ENCODE measurements around the gene PPP2R1B.
"Not testable (repeated sequence)": the region's sequence is repeated elsewhere in the genome, so short reads cannot be mapped to it uniquely, and the experiment has no call there.

The PPP2R1B gene

DNA sequence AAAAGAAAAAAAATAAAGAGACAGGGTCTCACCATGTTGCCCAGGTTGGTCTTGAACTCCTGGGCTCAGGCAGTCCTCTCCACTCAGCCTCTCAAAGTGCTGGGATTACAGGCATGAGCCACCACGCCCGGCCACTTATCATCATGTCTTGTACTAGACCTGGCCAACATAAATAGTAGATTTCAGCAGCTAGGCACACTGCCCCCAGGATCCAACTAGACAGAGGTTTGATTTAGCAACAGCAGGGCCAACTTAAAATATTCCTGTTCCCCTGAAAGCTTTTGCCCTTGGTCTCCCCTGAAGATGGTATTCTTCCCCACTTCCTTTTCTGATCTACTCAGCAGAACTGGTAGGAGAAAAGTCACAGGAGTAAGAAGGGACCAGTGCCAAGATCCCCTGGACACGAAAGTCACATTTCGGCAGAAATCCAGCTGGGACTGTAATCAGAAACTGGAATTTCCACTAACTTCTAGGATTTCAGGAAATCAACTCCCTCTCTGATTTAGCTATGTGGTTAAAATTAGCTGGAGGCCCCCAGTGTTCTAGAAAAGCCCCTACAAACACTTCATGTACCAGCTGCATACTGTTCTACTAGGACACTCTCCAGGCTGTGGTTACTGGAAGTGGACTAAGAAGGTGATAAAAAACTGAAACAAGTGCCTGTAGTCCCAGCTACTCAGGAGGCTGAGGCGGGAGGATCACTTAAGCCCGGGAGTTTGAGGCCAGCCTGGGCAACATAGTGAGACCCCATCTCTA lies 8.9 kb upstream of the PPP2R1B start:
- no peak overlapping the region for H3K4me2 ChIP-seq (ENCODE audit: low read length, poor library complexity, severe bottlenecking)
- peaks cover 5% of the 10 kb centered on the region for H3K4me1 ChIP-seq (ENCODE audit: control insufficient read depth, insufficient read depth, low read depth, low read length)
- H3K79me1 ChIP-seq (replicated peaks; ENCODE audit: low read length, poor library complexity, severe bottlenecking), result no peaks in the 10 kb centered on the region
- no peak overlapping the region for H3K4ac ChIP-seq (ENCODE audit: low read depth in 1 of 2, low read length in 2 of 2)
- no peak overlapping the region for H3K23ac ChIP-seq (ENCODE audit: low read length in 2 of 2)
- no peak overlapping the region for H2BK5ac ChIP-seq (ENCODE audit: low read depth, low read length, poor library complexity, severe bottlenecking)
- DNase-seq, result no peak
- no peak overlapping the region for H2BK15ac ChIP-seq (ENCODE audit: low read depth, poor library complexity, severe bottlenecking)
- H3K27ac ChIP-seq (ENCODE audit: low read length, poor library complexity, severe bottlenecking), result no peak overlapping the region
- H2BK12ac ChIP-seq (ENCODE audit: low read length in 2 of 2), result no peak overlapping the region
- H2BK120ac ChIP-seq (ENCODE audit: low read depth, low read length), result no peak overlapping the region
- H3K27me3 ChIP-seq (ENCODE audit: control insufficient read depth in 1 of 2, insufficient read depth in 1 of 2, low read length in 2 of 2), result no peaks in the 10 kb centered on the region
- H3K36me3 ChIP-seq (ENCODE audit: control insufficient read depth in 1 of 2, insufficient read depth in 2 of 2, low read depth in 1 of 2, low read length in 2 of 2), result no peaks in the 10 kb centered on the region
- H3K14ac ChIP-seq (ENCODE audit: low read length in 2 of 2), result no peak overlapping the region
- no peak overlapping the region for H2AK5ac ChIP-seq (ENCODE audit: low read length, severe bottlenecking)
- WGBS, result 98% methylated on average over 4 of the region's 6 CpGs
- no peak overlapping the region for H3K4me3 ChIP-seq (ENCODE audit: insufficient read depth in 1 of 2, low read depth in 1 of 2, low read length in 2 of 2)
- no peak overlapping the region for H4K91ac ChIP-seq (ENCODE audit: low read length)
- H3K18ac ChIP-seq (ENCODE audit: low read depth in 1 of 2, low read length in 2 of 2), result no peak overlapping the region
- no peak overlapping the region for H4K8ac ChIP-seq (ENCODE audit: low read length)
- no peak overlapping the region for H2AFZ ChIP-seq (ENCODE audit: low read depth, low read length)
- no peaks in the 10 kb centered on the region for H3K9me3 ChIP-seq (ENCODE audit: control insufficient read depth, low read length)
- peak overlapping the region; percentile 12 for H3K9ac ChIP-seq (ENCODE audit: low read length)

DNA sequence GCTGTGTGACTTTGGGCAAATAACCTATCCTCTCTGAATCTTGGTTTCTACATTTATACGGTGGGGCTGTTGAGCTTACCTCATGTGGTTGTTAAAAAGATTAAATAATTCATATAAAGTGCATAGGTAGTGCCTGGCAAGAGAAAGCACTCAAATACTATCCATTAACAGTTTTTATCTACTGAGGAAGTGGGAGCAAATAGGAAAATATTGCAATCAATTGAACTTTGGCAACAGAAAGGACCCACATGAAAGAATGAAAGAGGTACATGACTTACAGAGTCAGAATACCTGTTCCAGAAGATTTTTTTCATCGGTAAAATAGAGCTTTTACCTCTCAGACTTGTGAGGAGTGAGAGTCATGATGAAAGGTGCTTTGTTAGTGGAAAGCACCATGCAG lies 6.3 kb upstream of the PPP2R1B start:
- no peak overlapping the region for H2BK5ac ChIP-seq (ENCODE audit: low read depth, low read length, poor library complexity, severe bottlenecking)
- H3K18ac ChIP-seq (ENCODE audit: low read depth in 1 of 2, low read length in 2 of 2), result no peak overlapping the region
- no peaks in the 10 kb centered on the region for H3K4me1 ChIP-seq (ENCODE audit: control insufficient read depth, insufficient read depth, low read depth, low read length)
- H3K4ac ChIP-seq (ENCODE audit: low read depth in 1 of 2, low read length in 2 of 2), result no peak overlapping the region
- no peaks in the 10 kb centered on the region for H3K27me3 ChIP-seq (ENCODE audit: control insufficient read depth in 1 of 2, insufficient read depth in 1 of 2, low read length in 2 of 2)
- no peak overlapping the region for H3K4me3 ChIP-seq (ENCODE audit: insufficient read depth in 1 of 2, low read depth in 1 of 2, low read length in 2 of 2)
- H2AFZ ChIP-seq (ENCODE audit: low read depth, low read length), result no peak overlapping the region
- H4K8ac ChIP-seq (ENCODE audit: low read length), result no peak overlapping the region
- no peak overlapping the region for H2AK5ac ChIP-seq (ENCODE audit: low read length, severe bottlenecking)
- H2BK15ac ChIP-seq (ENCODE audit: low read depth, poor library complexity, severe bottlenecking), result no peak overlapping the region
- no peak overlapping the region for H4K91ac ChIP-seq (ENCODE audit: low read length)
- no peak overlapping the region for H3K27ac ChIP-seq (ENCODE audit: low read length, poor library complexity, severe bottlenecking)
- no peak overlapping the region for H3K14ac ChIP-seq (ENCODE audit: low read length in 2 of 2)
- no peak for DNase-seq
- no peak overlapping the region for H3K4me2 ChIP-seq (ENCODE audit: low read length, poor library complexity, severe bottlenecking)
- no peaks in the 10 kb centered on the region for H3K79me1 ChIP-seq (replicated peaks; ENCODE audit: low read length, poor library complexity, severe bottlenecking)
- no peak overlapping the region for H3K23ac ChIP-seq (ENCODE audit: low read length in 2 of 2)
- no peaks in the 10 kb centered on the region for H3K36me3 ChIP-seq (ENCODE audit: control insufficient read depth in 1 of 2, insufficient read depth in 2 of 2, low read depth in 1 of 2, low read length in 2 of 2)
- no peak overlapping the region for H3K9ac ChIP-seq (ENCODE audit: low read length)
- no peaks in the 10 kb centered on the region for H3K9me3 ChIP-seq (ENCODE audit: control insufficient read depth, low read length)
- no peak overlapping the region for H2BK12ac ChIP-seq (ENCODE audit: low read length in 2 of 2)
- 100% methylated on average over 1 of the region's 2 CpGs for WGBS
- H2BK120ac ChIP-seq (ENCODE audit: low read depth, low read length), result no peak overlapping the region

DNA sequence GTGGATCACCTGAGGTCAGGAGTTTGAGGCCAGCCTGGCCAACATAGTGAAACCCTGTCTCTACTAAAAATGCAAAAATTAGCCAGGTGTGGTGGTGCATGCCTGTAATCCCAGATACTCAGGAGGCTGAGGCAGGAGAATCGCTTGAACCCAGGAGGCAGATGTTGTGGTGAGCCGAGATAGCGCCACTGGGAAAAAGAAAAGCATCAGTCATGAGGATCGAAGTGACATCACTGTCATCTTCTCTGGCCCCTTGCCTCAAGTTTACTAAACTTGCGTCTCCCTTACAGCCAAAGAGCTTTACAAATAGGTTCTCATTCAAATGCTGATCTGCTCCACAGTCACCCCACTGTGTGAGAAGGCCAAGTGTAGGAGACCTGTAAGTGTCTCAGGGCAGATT lies 5.0 kb upstream of the PPP2R1B start:
- H3K4ac ChIP-seq (ENCODE audit: low read depth in 1 of 2, low read length in 2 of 2), result not testable (repeated sequence)

DNA sequence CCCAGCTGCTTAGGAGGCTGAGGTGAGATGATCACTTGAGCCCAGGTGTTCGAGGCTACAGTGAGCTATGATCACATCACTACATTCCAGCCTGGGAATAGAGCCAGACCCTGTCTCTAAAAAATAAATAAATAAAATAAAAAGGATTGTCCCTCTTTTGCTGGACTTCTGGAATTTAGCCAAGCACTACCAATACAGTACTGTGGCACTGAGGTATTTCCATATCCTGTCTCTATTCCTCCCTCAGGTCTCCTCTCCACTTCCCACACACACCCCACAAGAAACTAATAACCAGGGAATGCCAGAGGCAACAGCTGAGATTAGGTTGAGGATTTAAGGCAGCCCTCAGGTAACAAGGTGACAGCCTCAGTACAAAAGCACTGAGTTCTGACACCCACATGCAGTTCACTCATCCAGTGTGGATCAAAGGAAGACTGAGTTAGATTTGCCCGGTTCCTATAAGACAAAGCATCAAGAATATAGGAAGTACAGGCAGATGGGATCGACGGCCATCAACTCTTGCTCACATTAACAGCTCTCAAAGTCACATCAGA lies 4.5 kb upstream of the PPP2R1B start:
- Histone ChIP-seq H3K27me3 (ENCODE audit: control insufficient read depth in 1 of 2, insufficient read depth in 1 of 2, low read length in 2 of 2) (no peaks in the 10 kb centered on the region), H2AFZ (ENCODE audit: low read depth, low read length) (no peak overlapping the region), H3K14ac (ENCODE audit: low read length in 2 of 2) (no peak overlapping the region), H4K91ac (ENCODE audit: low read length) (no peak overlapping the region), H3K9me3 (ENCODE audit: control insufficient read depth, low read length) (no peaks in the 10 kb centered on the region), H3K4me3 (ENCODE audit: insufficient read depth in 1 of 2, low read depth in 1 of 2, low read length in 2 of 2) (no peak overlapping the region), H2AK5ac (ENCODE audit: low read length, severe bottlenecking) (no peak overlapping the region), H3K23ac (ENCODE audit: low read length in 2 of 2) (no peak overlapping the region), H2BK5ac (ENCODE audit: low read depth, low read length, poor library complexity, severe bottlenecking) (no peak overlapping the region), H2BK12ac (ENCODE audit: low read length in 2 of 2) (no peak overlapping the region), H3K4ac (ENCODE audit: low read depth in 1 of 2, low read length in 2 of 2) (no peak overlapping the region), H3K79me1 (replicated peaks; ENCODE audit: low read length, poor library complexity, severe bottlenecking) (no peaks in the 10 kb centered on the region), H3K36me3 (ENCODE audit: control insufficient read depth in 1 of 2, insufficient read depth in 2 of 2, low read depth in 1 of 2, low read length in 2 of 2) (no peaks in the 10 kb centered on the region), H3K18ac (ENCODE audit: low read depth in 1 of 2, low read length in 2 of 2) (no peak overlapping the region), H4K8ac (ENCODE audit: low read length) (no peak overlapping the region), H2BK15ac (ENCODE audit: low read depth, poor library complexity, severe bottlenecking) (no peak overlapping the region), H3K4me2 (ENCODE audit: low read length, poor library complexity, severe bottlenecking) (no peak overlapping the region), H3K9ac (ENCODE audit: low read length) (no peak overlapping the region), H2BK120ac (ENCODE audit: low read depth, low read length) (no peak overlapping the region), H3K4me1 (ENCODE audit: control insufficient read depth, insufficient read depth, low read depth, low read length) (no peaks in the 10 kb centered on the region), H3K27ac (ENCODE audit: low read length, poor library complexity, severe bottlenecking) (no peak overlapping the region)
- WGBS, result 91% methylated on average over 3 of the region's 4 CpGs
- DNase-seq, result no peak

More for the DNA sequence above, 5.0 kb upstream of the PPP2R1B start:
- not testable (repeated sequence) for H3K9me3 ChIP-seq (ENCODE audit: control insufficient read depth, low read length); H3K4me2 ChIP-seq (ENCODE audit: low read length, poor library complexity, severe bottlenecking); DNase-seq; H2AFZ ChIP-seq (ENCODE audit: low read depth, low read length); H3K27ac ChIP-seq (ENCODE audit: low read length, poor library complexity, severe bottlenecking); H3K36me3 ChIP-seq (ENCODE audit: control insufficient read depth in 1 of 2, insufficient read depth in 2 of 2, low read depth in 1 of 2, low read length in 2 of 2); H2BK12ac ChIP-seq (ENCODE audit: low read length in 2 of 2); H4K8ac ChIP-seq (ENCODE audit: low read length); H3K18ac ChIP-seq (ENCODE audit: low read depth in 1 of 2, low read length in 2 of 2); H3K9ac ChIP-seq (ENCODE audit: low read length); H2BK15ac ChIP-seq (ENCODE audit: low read depth, poor library complexity, severe bottlenecking); H3K79me1 ChIP-seq (replicated peaks; ENCODE audit: low read length, poor library complexity, severe bottlenecking); H2AK5ac ChIP-seq (ENCODE audit: low read length, severe bottlenecking); H4K91ac ChIP-seq (ENCODE audit: low read length); H3K4me3 ChIP-seq (ENCODE audit: insufficient read depth in 1 of 2, low read depth in 1 of 2, low read length in 2 of 2); H2BK5ac ChIP-seq (ENCODE audit: low read depth, low read length, poor library complexity, severe bottlenecking); H3K4me1 ChIP-seq (ENCODE audit: control insufficient read depth, insufficient read depth, low read depth, low read length); H2BK120ac ChIP-seq (ENCODE audit: low read depth, low read length); H3K14ac ChIP-seq (ENCODE audit: low read length in 2 of 2); H3K27me3 ChIP-seq (ENCODE audit: control insufficient read depth in 1 of 2, insufficient read depth in 1 of 2, low read length in 2 of 2)
- WGBS, result 95% methylated on average over 4 of the region's 5 CpGs
- peak overlapping the region in 1 of 2 experiments; percentile 64 for H3K23ac ChIP-seq (ENCODE audit: low read length in 2 of 2)

Measured in mesenchymal stem cell (in vitro differentiated cells and primary cell).